Stimulated activated naive CD8-positive, alpha-beta T cell treated with anti-CD3 and anti-CD28 coated beads, Interleukin-15, amount 100 ng/mL, for 72 hours (primary cell): ENCODE results near the gene TRMO.
A peak's percentile ranks its signal among the peaks of the same experiment; 100 is the strongest.

Experiments
- ATAC-seq: fragments of 150-1000 bp; cut with Tn5 transposase; 2 replicates; pipeline ENCODE4 v1.10.0; 2021; ENCODE audit warnings: mild to moderate bottlenecking, moderate library complexity
- DNase-seq, 2 donors: peaks; one replicate each; pipeline ENCODE4 v3.0.0; 2021 to 2022
- H3K27ac Mint-ChIP-seq, 2 donors: one replicate each; pipeline ENCODE4 v1.8.0; 2022; ENCODE audit warnings: mild to moderate bottlenecking in 2 of 2, mixed read lengths in 2 of 2, moderate library complexity in 2 of 2
- H3K27me3 Mint-ChIP-seq: one replicate; pipeline ENCODE4 v1.8.0; 2022; ENCODE audit warnings: mixed read lengths
- H3K4me1 Mint-ChIP-seq: one replicate; pipeline ENCODE4 v1.8.0; 2022; ENCODE audit warnings: mild to moderate bottlenecking, mixed read lengths
- H3K4me3 Mint-ChIP-seq, 2 donors: one replicate each; pipeline ENCODE4 v1.8.0; 2022; ENCODE audit warnings: mild to moderate bottlenecking in 2 of 2, mixed read lengths in 2 of 2, moderate library complexity in 1 of 2
- H3K9me3 Mint-ChIP-seq, 2 donors: one replicate each; pipeline ENCODE4 v1.8.0; 2022; ENCODE audit warnings: mixed read lengths in 2 of 2

The TRMO gene

DNA sequence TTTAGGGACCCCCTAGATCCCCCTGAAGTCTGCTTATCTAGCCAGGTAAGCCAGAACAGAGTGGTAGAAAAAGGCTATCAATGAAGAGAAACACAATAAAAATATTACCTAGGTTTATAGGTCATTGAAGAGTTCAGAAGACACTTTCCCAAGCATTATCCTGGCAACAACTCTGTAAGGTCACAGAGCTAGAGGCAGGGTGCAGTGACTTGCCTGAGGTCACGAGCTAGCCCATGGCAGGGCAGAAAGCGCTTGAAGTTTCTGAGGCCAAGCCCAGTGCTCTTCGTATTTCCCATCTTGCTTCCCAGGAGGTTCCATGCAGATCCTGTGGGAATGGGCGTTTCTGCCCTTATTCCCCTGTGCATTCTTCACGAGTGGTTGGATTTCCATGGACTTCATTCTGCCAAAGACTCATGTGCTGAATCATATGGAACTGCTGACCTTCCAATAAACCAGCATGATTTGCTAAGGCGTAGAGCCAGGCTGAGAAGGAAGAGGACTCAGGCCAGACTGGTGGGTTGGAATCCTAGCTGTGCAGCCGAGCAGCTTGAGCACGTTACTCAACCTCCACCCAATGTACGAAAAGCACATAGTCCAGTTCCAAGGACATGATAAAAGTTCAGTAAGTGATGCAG, 22.1 kb downstream of the TRMO start:
- Mint-ChIP-seq H3K9me3 (no peaks in the 10 kb centered on the region), H3K4me3 (no peak overlapping the region), H3K4me1 (peaks cover 57% of the 10 kb centered on the region), H3K27ac (no peak overlapping the region), H3K27me3 (no peaks in the 10 kb centered on the region)
- no peak for DNase-seq
- no peak for ATAC-seq

DNA sequence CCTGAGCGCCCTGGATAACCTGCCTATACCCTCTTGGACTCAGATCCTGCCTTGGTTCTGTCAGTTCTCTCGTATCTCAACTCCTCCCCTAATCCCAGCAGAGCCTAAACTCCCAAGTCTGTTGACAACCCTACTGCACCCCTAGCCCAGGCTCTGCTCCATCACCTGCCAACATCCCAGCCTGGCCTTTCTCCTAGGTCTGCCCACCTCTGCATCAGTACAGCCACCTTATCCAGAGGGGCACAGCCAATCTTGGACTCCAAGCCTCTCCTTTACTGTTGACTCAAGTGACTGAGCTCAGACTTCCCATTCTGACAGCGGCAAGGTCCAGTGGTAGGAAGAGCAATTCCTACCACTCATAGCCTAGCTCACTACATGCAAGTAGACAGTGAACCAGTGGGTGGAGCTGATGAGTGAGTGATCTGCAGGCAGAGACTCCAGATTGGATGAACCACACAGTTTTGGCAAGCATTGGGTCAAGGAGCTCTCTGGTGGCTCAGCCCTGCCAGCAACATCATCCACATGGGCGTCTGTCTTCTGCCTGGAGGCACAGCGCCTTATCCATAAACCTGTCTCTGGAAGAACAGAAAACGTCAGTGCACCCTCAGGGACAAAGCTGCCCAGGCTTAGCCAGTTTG, 26.5 kb downstream of the TRMO start:
- H3K4me1 Mint-ChIP-seq, result peaks cover 22% of the 10 kb centered on the region
- peaks cover 6 to 11% of the 10 kb centered on the region in 2 donors for H3K9me3 Mint-ChIP-seq
- DNase-seq (no peak), ATAC-seq (no peak)
- H3K4me3 Mint-ChIP-seq, result no peak overlapping the region
- H3K27ac Mint-ChIP-seq, result no peak overlapping the region
- H3K27me3 Mint-ChIP-seq, result no peaks in the 10 kb centered on the region

- no peak overlapping the region for H3K27ac Mint-ChIP-seq
- no peak overlapping the region for H3K4me3 Mint-ChIP-seq
- no peak for DNase-seq
These were observed 27.1 kb downstream of the TRMO start for GRCh38 chr9:97895211-97895610.

DNA sequence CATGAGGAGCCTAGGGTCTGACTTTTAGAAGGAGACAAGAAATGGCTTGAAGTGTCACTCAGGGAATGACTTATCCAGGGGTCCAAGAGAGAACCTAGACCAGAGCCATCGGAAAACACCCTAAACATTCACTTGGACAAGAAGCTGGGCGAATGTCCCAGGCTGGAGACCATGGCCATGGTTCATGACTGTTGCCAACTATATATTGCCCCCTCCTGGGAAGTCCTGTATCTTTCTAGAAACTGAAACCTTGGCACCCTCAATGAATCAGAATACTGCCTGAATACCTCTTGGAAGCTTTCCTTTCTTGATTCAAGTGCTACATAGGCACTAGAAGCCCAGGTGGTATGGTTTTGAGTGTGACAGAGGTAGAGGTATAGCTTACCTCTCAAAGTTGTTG, 29.9 kb downstream of the TRMO start:
- ATAC-seq (no peak), DNase-seq (no peak)
- no peak overlapping the region for H3K4me3 Mint-ChIP-seq
- H3K27me3 Mint-ChIP-seq, result no peaks in the 10 kb centered on the region
- H3K4me1 Mint-ChIP-seq, result peaks cover 26% of the 10 kb centered on the region
- H3K27ac Mint-ChIP-seq, result no peak overlapping the region
- H3K9me3 Mint-ChIP-seq, result peaks cover 6 to 11% of the 10 kb centered on the region in 2 donors

More at GRCh38 chr9:97895211-97895610, 27.1 kb downstream of the TRMO start:
- H3K9me3 Mint-ChIP-seq, result peaks cover 6 to 11% of the 10 kb centered on the region in 2 donors
- no peak for ATAC-seq
- peaks cover 26% of the 10 kb centered on the region for H3K4me1 Mint-ChIP-seq
- no peaks in the 10 kb centered on the region for H3K27me3 Mint-ChIP-seq

DNA sequence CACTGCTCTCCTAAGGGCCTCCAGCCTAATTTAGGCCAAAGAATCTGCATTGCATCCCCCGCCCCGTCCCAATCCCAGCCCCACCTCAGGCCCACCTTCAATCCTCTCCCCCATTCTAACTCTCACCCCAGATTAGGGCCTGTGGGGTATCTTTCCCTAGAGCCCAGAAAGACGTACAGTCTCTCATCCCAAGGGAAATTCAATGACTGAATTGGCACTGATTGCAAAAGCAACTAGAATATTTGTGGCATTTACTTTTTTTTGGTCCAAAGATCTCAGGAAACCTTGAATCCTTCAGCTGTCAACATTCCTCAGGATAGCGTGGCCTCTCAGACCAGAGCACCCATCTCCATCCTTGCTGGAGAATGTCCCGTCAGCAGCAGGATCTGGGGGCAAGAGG, 30.6 kb downstream of the TRMO start:
- no peak overlapping the region for H3K4me3 Mint-ChIP-seq
- H3K27ac Mint-ChIP-seq, result no peak overlapping the region
- H3K9me3 Mint-ChIP-seq, result peaks cover 6 to 11% of the 10 kb centered on the region in 2 donors
- peaks cover 26% of the 10 kb centered on the region for H3K4me1 Mint-ChIP-seq
- no peak for DNase-seq
- no peak for ATAC-seq
- H3K27me3 Mint-ChIP-seq, result no peaks in the 10 kb centered on the region

- ATAC-seq (peak; percentile 63), DNase-seq (peak; percentile 55 to 58)
- Mint-ChIP-seq H3K4me3 (no peak overlapping the region), H3K9me3 (peaks cover 6 to 11% of the 10 kb centered on the region in 2 donors), H3K4me1 (peaks cover 16% of the 10 kb centered on the region), H3K27ac (peak overlapping the region in 1 of 2 donors; percentile 71), H3K27me3 (no peaks in the 10 kb centered on the region)
These were observed 32.1 kb downstream of the TRMO start for GRCh38 chr9:97889941-97890887.

DNA sequence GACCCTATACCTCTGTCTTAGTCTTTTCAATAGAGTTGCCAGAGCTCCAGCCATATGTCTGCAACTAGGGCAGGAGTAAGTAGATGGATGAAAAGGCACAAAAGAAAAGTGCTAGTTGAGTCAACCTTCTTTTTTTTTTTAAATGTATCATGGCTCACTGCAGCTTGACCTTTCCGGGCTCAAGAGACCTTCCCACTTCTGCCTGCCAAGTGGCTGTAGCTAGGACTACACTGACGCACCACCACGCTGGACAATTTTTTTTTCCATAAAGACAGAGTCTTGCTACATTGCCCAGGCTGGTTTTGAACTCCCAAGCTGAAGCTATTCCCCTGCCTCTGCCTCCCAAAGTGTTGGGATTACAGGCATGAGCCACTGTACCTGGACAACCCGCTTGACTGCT, 42.0 kb downstream of the TRMO start:
- Mint-ChIP-seq H3K27ac (no peak overlapping the region), H3K9me3 (no peaks in the 10 kb centered on the region)
- ATAC-seq, result no peak

GRCh38 chr9:97876061-97876460, 46.2 kb downstream of the TRMO start:
- H3K9me3 Mint-ChIP-seq, result no peaks in the 10 kb centered on the region
- H3K27me3 Mint-ChIP-seq, result no peaks in the 10 kb centered on the region
- ATAC-seq (no peak), DNase-seq (no peak)
- no peak overlapping the region for H3K4me3 Mint-ChIP-seq
- H3K27ac Mint-ChIP-seq, result peak overlapping the region in 1 of 2 donors; percentile 44
- no peaks in the 10 kb centered on the region for H3K4me1 Mint-ChIP-seq

More for the DNA sequence above, 42.0 kb downstream of the TRMO start:
- DNase-seq, result no peak
- H3K27me3 Mint-ChIP-seq, result no peaks in the 10 kb centered on the region
- H3K4me3 Mint-ChIP-seq, result no peak overlapping the region
- no peaks in the 10 kb centered on the region for H3K4me1 Mint-ChIP-seq

- Mint-ChIP-seq H3K27ac (no peak overlapping the region), H3K9me3 (no peaks in the 10 kb centered on the region), H3K4me1 (no peaks in the 10 kb centered on the region), H3K27me3 (no peaks in the 10 kb centered on the region), H3K4me3 (no peak overlapping the region)
- ATAC-seq, result no peak
- DNase-seq, result no peak
These were observed 47.2 kb downstream of the TRMO start for GRCh38 chr9:97875111-97875510.

DNA sequence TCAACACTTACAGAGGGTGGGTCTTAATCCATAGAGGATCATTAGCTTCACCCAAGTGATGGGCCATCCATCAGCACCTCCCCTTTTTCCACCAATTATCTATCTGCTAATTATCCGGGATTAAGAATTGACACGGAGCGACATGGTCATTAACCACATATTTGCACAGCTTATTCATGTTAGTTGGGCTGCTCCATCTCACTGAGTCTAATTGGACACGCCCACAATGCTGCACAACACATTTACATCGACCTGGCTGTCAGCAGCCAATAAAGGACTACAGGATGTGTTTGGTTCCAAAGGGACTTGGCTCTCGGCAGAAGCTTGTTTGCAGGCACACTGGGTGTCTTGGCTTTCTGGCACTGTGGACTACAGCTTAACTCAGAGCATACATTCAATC, 47.7 kb downstream of the TRMO start:
- Mint-ChIP-seq H3K9me3 (no peaks in the 10 kb centered on the region), H3K4me3 (no peak overlapping the region), H3K27ac (no peak overlapping the region), H3K27me3 (peaks cover under 1% of the 10 kb centered on the region), H3K4me1 (no peaks in the 10 kb centered on the region)
- no peak for DNase-seq
- ATAC-seq, result no peak

- peaks cover 8% of the 10 kb centered on the region for H3K27me3 Mint-ChIP-seq
- no peaks in the 10 kb centered on the region for H3K4me1 Mint-ChIP-seq
- H3K9me3 Mint-ChIP-seq, result no peaks in the 10 kb centered on the region
- no peak for DNase-seq
- ATAC-seq, result no peak
- no peak overlapping the region for H3K27ac Mint-ChIP-seq
- no peak overlapping the region for H3K4me3 Mint-ChIP-seq
These were observed 48.4 kb downstream of the TRMO start for GRCh38 chr9:97873882-97874281.

- Mint-ChIP-seq H3K27ac (no peak overlapping the region), H3K27me3 (peaks cover 9% of the 10 kb centered on the region)
These were observed 48.9 kb downstream of the TRMO start for GRCh38 chr9:97873425-97873824.

DNA sequence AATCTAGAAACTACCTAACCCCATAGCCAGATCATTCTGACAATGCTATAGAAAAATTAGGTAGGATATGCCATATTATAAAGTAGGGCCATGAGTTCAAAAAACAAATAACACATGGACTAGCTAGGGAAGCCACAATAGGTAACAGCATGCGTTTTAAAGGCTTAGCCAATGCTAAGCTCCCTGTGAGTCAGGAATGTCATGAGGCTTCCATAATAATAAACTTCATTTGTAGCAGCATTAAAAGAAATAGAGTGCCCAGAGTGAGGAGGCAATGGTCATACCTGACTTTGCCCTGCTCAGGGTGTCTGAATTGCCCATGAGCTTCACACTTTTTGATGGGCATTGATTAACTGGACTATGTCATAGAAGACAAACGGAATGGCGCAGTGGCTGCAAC, 53.4 kb downstream of the TRMO start:
- DNase-seq, result no peak
- no peak for ATAC-seq
- Mint-ChIP-seq H3K4me3 (no peak overlapping the region), H3K9me3 (peaks cover 14 to 26% of the 10 kb centered on the region in 2 donors), H3K27ac (no peak overlapping the region), H3K27me3 (peaks cover 16% of the 10 kb centered on the region), H3K4me1 (no peaks in the 10 kb centered on the region)

More at GRCh38 chr9:97873425-97873824, 48.9 kb downstream of the TRMO start:
- Mint-ChIP-seq H3K9me3 (no peaks in the 10 kb centered on the region), H3K4me1 (no peaks in the 10 kb centered on the region), H3K4me3 (no peak overlapping the region)
- DNase-seq (no peak), ATAC-seq (no peak)

DNA sequence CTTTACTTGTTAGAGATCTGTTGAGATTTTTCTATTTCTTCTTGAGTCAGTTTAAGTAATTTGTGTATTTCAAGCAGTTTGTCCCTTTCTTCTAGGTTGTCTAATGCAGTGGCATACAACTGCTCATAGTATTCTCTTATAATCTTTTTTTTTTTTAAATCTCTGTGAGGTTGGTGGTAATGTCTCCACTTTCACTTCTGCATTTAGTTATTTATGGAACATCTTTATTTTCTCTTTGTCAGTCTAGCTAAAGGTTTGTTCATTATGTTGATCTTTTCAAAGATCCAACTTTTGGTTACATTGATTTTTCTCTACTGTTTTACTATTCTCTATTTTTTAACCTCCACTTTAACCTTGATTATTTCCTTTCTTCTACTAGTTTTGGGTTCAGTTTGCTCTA, 55.5 kb downstream of the TRMO start:
- peaks cover 32% of the 10 kb centered on the region for H3K27me3 Mint-ChIP-seq
- no peaks in the 10 kb centered on the region for H3K4me1 Mint-ChIP-seq
- peaks cover 14 to 26% of the 10 kb centered on the region in 2 donors for H3K9me3 Mint-ChIP-seq
- DNase-seq (no peak), ATAC-seq (no peak)
- H3K27ac Mint-ChIP-seq, result no peak overlapping the region
- H3K4me3 Mint-ChIP-seq, result no peak overlapping the region

DNA sequence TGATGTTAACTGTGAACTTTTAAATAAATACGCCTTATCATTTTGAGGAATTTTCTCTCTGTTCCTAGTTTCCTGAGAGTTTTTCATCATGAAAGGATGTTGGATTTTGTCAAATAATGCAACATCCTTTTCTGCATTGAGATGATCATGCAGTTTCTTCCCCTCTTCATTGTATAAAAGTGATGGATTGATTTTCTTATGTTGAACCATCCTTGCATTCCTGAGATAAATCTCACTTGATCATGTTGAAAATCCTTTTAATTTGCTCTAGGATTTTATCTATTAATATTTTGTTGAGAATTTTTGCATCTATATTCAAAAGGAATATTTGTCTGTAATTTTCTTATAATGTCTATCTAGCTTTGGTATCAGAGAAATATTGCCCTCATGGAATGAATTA, 56.0 kb downstream of the TRMO start:
- no peaks in the 10 kb centered on the region for H3K4me1 Mint-ChIP-seq
- no peak overlapping the region for H3K27ac Mint-ChIP-seq
- DNase-seq, result no peak
- H3K27me3 Mint-ChIP-seq, result peaks cover 38% of the 10 kb centered on the region
- no peak for ATAC-seq
- H3K9me3 Mint-ChIP-seq, result peaks cover 14 to 26% of the 10 kb centered on the region in 2 donors
- H3K4me3 Mint-ChIP-seq, result no peak overlapping the region

DNA sequence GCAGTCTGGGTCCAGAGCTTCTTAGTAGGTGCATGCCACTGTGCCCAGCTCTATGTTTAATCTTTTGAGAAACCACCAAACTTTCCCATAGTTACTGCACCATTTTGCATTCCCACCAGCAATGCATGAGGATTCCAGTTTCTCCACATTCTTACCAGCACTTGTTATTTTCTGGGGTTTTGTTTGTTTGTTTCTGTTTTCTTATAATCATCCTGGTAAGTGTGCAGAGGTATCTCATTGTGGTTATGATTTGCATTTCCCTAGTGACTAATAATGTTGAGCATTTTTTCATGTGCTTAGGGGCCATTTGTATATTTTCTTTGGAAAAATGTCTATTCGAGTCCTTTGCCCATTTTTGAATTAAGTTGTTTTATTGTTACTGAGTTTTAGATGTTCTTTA, 57.9 kb downstream of the TRMO start:
- no peak overlapping the region for H3K4me3 Mint-ChIP-seq
- H3K27me3 Mint-ChIP-seq, result peaks cover 54% of the 10 kb centered on the region
- H3K9me3 Mint-ChIP-seq, result peaks cover 14 to 26% of the 10 kb centered on the region in 2 donors
- H3K4me1 Mint-ChIP-seq, result no peaks in the 10 kb centered on the region
- no peak overlapping the region for H3K27ac Mint-ChIP-seq
- DNase-seq, result no peak
- no peak for ATAC-seq
